Effector memory CD4-positive, alpha-beta T cell (primary cell): Measurements from ENCODE around the gene SMC5.

Experiments used
- DNase-seq, 3 donors: peaks; one replicate each; pipeline ENCODE4 v3.0.0-alpha.2; 2020
- H3K27ac ChIP-seq: 2 replicates; pipeline ENCODE4 v1.7.0; 2013; ENCODE audit warnings: mild to moderate bottlenecking, low read length, moderate library complexity; ENCODE audit not compliant: insufficient read depth, poor library complexity, severe bottlenecking
- H3K27me3 ChIP-seq: replicated peaks from 2 replicates; pipeline ENCODE4 v1.7.0; 2013; ENCODE audit warnings: mild to moderate bottlenecking, low read length; ENCODE audit not compliant: insufficient read depth, control insufficient read depth, poor library complexity, severe bottlenecking
- H3K36me3 ChIP-seq: 2 replicates; pipeline ENCODE4 v1.7.0; 2013; ENCODE audit warnings: mild to moderate bottlenecking, low read length, moderate library complexity; ENCODE audit not compliant: control insufficient read depth, insufficient read depth
- H3K4me1 ChIP-seq: 2 replicates; pipeline ENCODE4 v1.7.0; 2013; ENCODE audit warnings: low read length, mild to moderate bottlenecking; ENCODE audit not compliant: control insufficient read depth, insufficient read depth, poor library complexity, severe bottlenecking
- H3K4me3 ChIP-seq: 2 replicates; pipeline ENCODE4 v1.7.0; 2013; ENCODE audit warnings: low read length, low read depth, mild to moderate bottlenecking; ENCODE audit not compliant: insufficient read depth, poor library complexity, severe bottlenecking
- H3K9me3 ChIP-seq: 2 replicates; pipeline ENCODE4 v1.7.0; 2013; ENCODE audit warnings: mild to moderate bottlenecking, low read length, moderate library complexity; ENCODE audit not compliant: control insufficient read depth

The SMC5 gene

DNA sequence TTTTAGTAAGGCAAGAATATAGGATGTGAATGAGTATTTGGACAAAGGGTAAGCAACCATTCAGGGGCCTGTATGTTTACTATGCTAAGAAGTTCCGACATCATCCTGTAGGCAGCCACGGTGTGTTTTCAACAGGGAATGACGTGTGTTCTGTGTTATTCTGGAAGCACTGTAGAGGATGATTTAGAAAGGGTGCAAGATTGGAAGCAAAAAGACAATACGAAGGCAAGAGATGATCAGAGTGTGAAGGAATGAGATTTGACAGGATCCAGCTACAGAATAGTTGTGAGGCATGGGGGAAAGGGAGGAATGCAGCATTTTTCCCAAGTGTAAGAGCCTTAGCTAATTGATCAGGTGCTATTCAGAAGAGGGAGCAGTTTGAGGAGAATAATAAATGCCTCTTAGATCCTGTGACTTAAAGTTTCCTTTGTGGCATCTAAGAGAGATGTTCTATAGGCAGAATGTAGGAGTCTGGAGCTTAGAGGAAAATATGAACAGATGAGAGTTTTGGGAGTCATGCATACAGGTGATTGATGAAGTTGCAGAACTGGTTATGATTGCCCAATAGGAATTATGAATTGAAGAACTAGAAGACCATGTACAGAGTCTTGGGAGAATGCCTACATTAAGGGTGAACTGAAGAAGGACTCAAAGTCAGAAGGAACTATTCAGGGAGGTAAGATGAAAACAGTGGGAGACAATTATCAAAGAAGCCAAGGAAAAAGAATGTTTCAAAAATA, 2.5 kb downstream of the SMC5 start:
- H3K4me3 ChIP-seq: peak overlapping the region; percentile 71
- no peaks in the 10 kb centered on the region for H3K27me3 ChIP-seq
- no peaks in the 10 kb centered on the region for H3K9me3 ChIP-seq
- H3K36me3 ChIP-seq: peaks cover 18% of the 10 kb centered on the region
- no peak overlapping the region for H3K27ac ChIP-seq
- DNase-seq: no peak
- peaks cover 27% of the 10 kb centered on the region for H3K4me1 ChIP-seq

- Histone ChIP-seq H3K4me1 (peaks cover 27% of the 10 kb centered on the region), H3K9me3 (no peaks in the 10 kb centered on the region), H3K4me3 (no peak overlapping the region), H3K27me3 (no peaks in the 10 kb centered on the region), H3K27ac (no peak overlapping the region), H3K36me3 (peaks cover 28% of the 10 kb centered on the region)
- no peak for DNase-seq
Observed at GRCh38 chr9:70262366-70262765, 3.6 kb downstream of the SMC5 start.

DNA sequence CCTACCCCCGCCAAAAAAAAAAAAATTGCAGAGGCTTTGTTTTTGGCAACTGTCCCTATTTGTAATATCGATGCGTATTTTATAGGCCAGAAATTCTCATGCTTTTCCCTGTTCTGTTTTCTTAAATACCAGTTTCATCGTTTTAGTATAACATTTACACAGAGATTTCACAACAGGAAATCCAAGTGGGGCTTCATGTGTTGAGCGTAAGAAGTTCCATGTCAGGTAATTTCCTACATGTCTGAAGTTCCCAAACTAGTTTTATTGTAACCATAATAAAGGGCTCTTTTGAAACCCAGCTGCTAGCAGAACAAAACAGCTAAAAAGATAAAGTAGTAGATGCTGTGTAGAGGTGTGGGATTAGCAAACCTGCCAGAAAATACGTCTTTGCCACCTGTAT, 4.2 kb downstream of the SMC5 start:
- DNase-seq: no peak
- Histone ChIP-seq H3K4me3 (no peak overlapping the region), H3K27me3 (no peaks in the 10 kb centered on the region), H3K36me3 (peaks cover 29% of the 10 kb centered on the region), H3K9me3 (no peaks in the 10 kb centered on the region), H3K4me1 (peaks cover 27% of the 10 kb centered on the region), H3K27ac (no peak overlapping the region)

GRCh38 chr9:70263421-70263820, 4.6 kb downstream of the SMC5 start:
- no peak for DNase-seq
- H3K27ac ChIP-seq: no peak overlapping the region
- H3K36me3 ChIP-seq: peaks cover 29% of the 10 kb centered on the region
- H3K9me3 ChIP-seq: no peaks in the 10 kb centered on the region
- H3K4me1 ChIP-seq: peaks cover 27% of the 10 kb centered on the region
- no peak overlapping the region for H3K4me3 ChIP-seq
- H3K27me3 ChIP-seq: no peaks in the 10 kb centered on the region

- Histone ChIP-seq H3K4me1 (no peaks in the 10 kb centered on the region), H3K27ac (no peak overlapping the region), H3K9me3 (no peaks in the 10 kb centered on the region), H3K36me3 (peaks cover 15% of the 10 kb centered on the region), H3K4me3 (no peak overlapping the region), H3K27me3 (no peaks in the 10 kb centered on the region)
- no peak for DNase-seq
Observed at GRCh38 chr9:70278305-70278704, 19.5 kb downstream of the SMC5 start.

GRCh38 chr9:70283848-70284247, 25.1 kb downstream of the SMC5 start:
- H3K4me3 ChIP-seq: no peak overlapping the region
- peaks cover 30% of the 10 kb centered on the region for H3K36me3 ChIP-seq
- H3K4me1 ChIP-seq: no peaks in the 10 kb centered on the region
- no peaks in the 10 kb centered on the region for H3K9me3 ChIP-seq
- DNase-seq: no peak
- no peak overlapping the region for H3K27ac ChIP-seq
- H3K27me3 ChIP-seq: no peaks in the 10 kb centered on the region

- Histone ChIP-seq H3K9me3 (no peaks in the 10 kb centered on the region), H3K27me3 (no peaks in the 10 kb centered on the region), H3K27ac (no peak overlapping the region), H3K4me1 (no peaks in the 10 kb centered on the region), H3K4me3 (no peak overlapping the region), H3K36me3 (peaks cover 27% of the 10 kb centered on the region)
- DNase-seq: no peak
Observed at GRCh38 chr9:70285246-70285645, 26.5 kb downstream of the SMC5 start.

DNA sequence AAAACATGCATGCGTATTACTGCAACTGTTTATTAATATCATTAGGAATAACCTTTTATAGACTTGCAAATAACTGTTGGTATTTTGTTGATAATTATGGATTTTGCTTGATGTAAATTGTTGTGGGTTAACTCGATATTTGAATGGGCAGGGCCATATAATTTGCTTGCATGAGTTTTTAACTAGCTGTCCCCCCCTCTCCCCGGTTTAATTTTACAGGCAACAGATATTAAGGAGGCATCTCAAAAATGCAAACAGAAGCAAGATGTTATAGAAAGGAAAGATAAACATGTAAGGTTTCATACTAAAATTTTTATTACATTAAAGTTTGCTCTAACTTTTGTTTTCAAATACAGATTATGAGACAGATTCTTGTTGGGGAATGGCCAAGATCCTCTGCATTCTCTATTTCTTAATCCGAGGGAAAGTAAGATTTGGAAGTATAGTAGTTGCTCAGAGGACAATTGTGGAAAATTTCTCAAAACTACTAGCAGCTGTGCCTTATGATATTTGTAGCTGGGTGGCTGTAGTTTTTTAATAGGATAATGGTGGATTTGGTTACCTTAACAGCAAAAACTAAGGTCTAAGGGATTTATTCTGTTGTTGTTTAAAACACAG, 27.3 kb downstream of the SMC5 start:
- Histone ChIP-seq H3K4me1 (no peaks in the 10 kb centered on the region), H3K27ac (no peak overlapping the region), H3K27me3 (no peaks in the 10 kb centered on the region), H3K36me3 (peaks cover 26% of the 10 kb centered on the region), H3K4me3 (no peak overlapping the region), H3K9me3 (no peaks in the 10 kb centered on the region)
- no peak for DNase-seq

- no peaks in the 10 kb centered on the region for H3K27me3 ChIP-seq
- H3K4me1 ChIP-seq: no peaks in the 10 kb centered on the region
- no peaks in the 10 kb centered on the region for H3K9me3 ChIP-seq
- no peak overlapping the region for H3K27ac ChIP-seq
- no peak for DNase-seq
- H3K36me3 ChIP-seq: peaks cover 35% of the 10 kb centered on the region
- H3K4me3 ChIP-seq: no peak overlapping the region
Observed at GRCh38 chr9:70290626-70291025, 31.8 kb downstream of the SMC5 start.

DNA sequence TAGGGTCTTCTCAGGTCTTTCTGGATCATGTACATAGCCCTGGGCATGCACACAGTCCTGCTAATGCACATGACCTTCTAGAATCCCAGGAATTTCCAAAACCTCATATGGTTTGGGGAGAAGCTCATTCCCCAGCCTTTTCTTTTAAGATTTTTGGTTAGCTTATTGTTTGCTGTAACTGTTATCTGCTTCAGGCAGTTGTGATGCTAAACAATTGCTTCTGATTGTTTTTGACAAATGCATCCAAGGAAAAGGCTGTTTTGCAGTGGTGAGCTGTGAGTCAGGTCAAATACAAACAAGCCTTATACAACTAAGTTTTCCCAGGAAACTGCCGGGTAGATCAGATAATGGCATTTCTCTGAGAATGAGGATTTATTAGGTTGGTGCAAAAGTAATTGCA, 32.7 kb downstream of the SMC5 start:
- H3K36me3 ChIP-seq: peaks cover 29% of the 10 kb centered on the region
- no peaks in the 10 kb centered on the region for H3K9me3 ChIP-seq
- H3K27ac ChIP-seq: no peak overlapping the region
- H3K4me1 ChIP-seq: no peaks in the 10 kb centered on the region
- H3K27me3 ChIP-seq: no peaks in the 10 kb centered on the region
- DNase-seq: no peak
- H3K4me3 ChIP-seq: no peak overlapping the region
